Progenitor cell of endocrine pancreas (in vitro differentiated cells): ENCODE results near the gene INTS14. TPM values are rescaled to one million over a fixed set of nuclear protein-coding genes. Genes with fewer than 3 reads are reported as not detected.

ENCODE experiments used
- DNase-seq: peaks from one replicate; pipeline ENCODE4 v3.0.0; 2021; ENCODE audit warnings: low spot score; ENCODE audit not compliant: unreplicated experiment
- H3K27ac Mint-ChIP-seq: 2 replicates; pipeline ENCODE4 v1.8.0; 2021; ENCODE audit warnings: mild to moderate bottlenecking, moderate library complexity, mixed read lengths
- H3K27me3 Mint-ChIP-seq: 2 replicates; pipeline ENCODE4 v1.8.0; 2021; ENCODE audit warnings: mixed read lengths
- H3K36me3 Mint-ChIP-seq: 2 replicates; pipeline ENCODE4 v1.8.0; 2022; ENCODE audit warnings: mixed read lengths; ENCODE audit not compliant: insufficient read depth
- H3K4me1 Mint-ChIP-seq: 2 replicates; pipeline ENCODE4 v1.8.0; 2021; ENCODE audit warnings: low read depth, mixed read lengths
- H3K4me3 Mint-ChIP-seq: 2 replicates; pipeline ENCODE4 v1.8.0; 2021; ENCODE audit warnings: low read depth, mild to moderate bottlenecking, moderate library complexity, mixed read lengths
- H3K9me3 Mint-ChIP-seq: 2 replicates; pipeline ENCODE4 v1.8.0; 2021; ENCODE audit warnings: low read depth, mixed read lengths
- CTCF ChIP-seq: fragments of 200-600 bp; sonication (generic); IDR thresholded peaks from one replicate; pipeline ENCODE4 v1.5.0; 2021; ENCODE audit warnings: antibody characterized with exemption, mild to moderate bottlenecking; ENCODE audit not compliant: unreplicated experiment
- total RNA-seq: library from RNA; stranded (reverse); gene quantifications from 2 replicates; pipeline ENCODE4 v1.2.1, GENCODE V29; 2021

The INTS14 gene
- total RNA-seq, 1 donor from 2014 or later, result 65.7 TPM

- no peaks in the 10 kb centered on the region for H3K27me3 Mint-ChIP-seq
- peaks cover 7% of the 10 kb centered on the region for H3K4me1 Mint-ChIP-seq
- DNase-seq, result no peak
- H3K4me3 Mint-ChIP-seq, result no peak overlapping the region
- no peak overlapping the region for H3K27ac Mint-ChIP-seq
- peaks cover 19% of the 10 kb centered on the region for H3K36me3 Mint-ChIP-seq
- no peaks in the 10 kb centered on the region for H3K9me3 Mint-ChIP-seq
- no peak for TF ChIP-seq CTCF
These were observed 34.3 kb downstream of the INTS14 start for GRCh38 chr15:65576664-65577063.

- Mint-ChIP-seq H3K27me3 (no peaks in the 10 kb centered on the region), H3K9me3 (no peaks in the 10 kb centered on the region), H3K4me3 (no peak overlapping the region), H3K36me3 (peaks cover 30% of the 10 kb centered on the region), H3K4me1 (peaks cover 3% of the 10 kb centered on the region), H3K27ac (no peak overlapping the region)
- DNase-seq, result no peak
- TF ChIP-seq CTCF, result no peak
These were observed 39.0 kb downstream of the INTS14 start for GRCh38 chr15:65571971-65572370.

GRCh38 chr15:65569728-65570127, 41.2 kb downstream of the INTS14 start:
- TF ChIP-seq CTCF, result no peak
- Mint-ChIP-seq H3K4me1 (no peaks in the 10 kb centered on the region), H3K27me3 (no peaks in the 10 kb centered on the region), H3K4me3 (no peak overlapping the region), H3K27ac (no peak overlapping the region), H3K36me3 (peaks cover 47% of the 10 kb centered on the region), H3K9me3 (peaks cover 5% of the 10 kb centered on the region)
- DNase-seq, result no peak

GRCh38 chr15:65561934-65562333, 49.0 kb downstream of the INTS14 start:
- no peak for DNase-seq
- peaks cover 5% of the 10 kb centered on the region for H3K9me3 Mint-ChIP-seq
- peak overlapping the region; percentile 71 for H3K27ac Mint-ChIP-seq
- peaks cover 72% of the 10 kb centered on the region for H3K36me3 Mint-ChIP-seq
- H3K4me1 Mint-ChIP-seq, result peaks cover 21% of the 10 kb centered on the region
- no peak overlapping the region for H3K4me3 Mint-ChIP-seq
- TF ChIP-seq CTCF, result no peak
- no peaks in the 10 kb centered on the region for H3K27me3 Mint-ChIP-seq

GRCh38 chr15:65559941-65560340, 51.0 kb downstream of the INTS14 start:
- TF ChIP-seq CTCF, result no peak
- no peak for DNase-seq
- Mint-ChIP-seq H3K4me1 (peaks cover 21% of the 10 kb centered on the region), H3K27ac (no peak overlapping the region), H3K36me3 (peaks cover 62% of the 10 kb centered on the region), H3K9me3 (no peaks in the 10 kb centered on the region), H3K27me3 (no peaks in the 10 kb centered on the region), H3K4me3 (no peak overlapping the region)
